ENCODE data around the gene GASK1A.

Gene GASK1A

GRCh38 chr3:43031889-43032545 lies 52.9 kb downstream of the GASK1A start:
- no peaks in the 10 kb centered on the region for H3K27me3 ChIP-seq (ENCODE audit: control insufficient read depth, insufficient read depth, low read length)
- H3K27ac ChIP-seq (ENCODE audit: low read depth, low read length): no peak overlapping the region
- no peaks in the 10 kb centered on the region for H3K36me3 ChIP-seq (ENCODE audit: control insufficient read depth, insufficient read depth, low read length)
- no peak overlapping the region for H3K9ac ChIP-seq (ENCODE audit: low read length)
- peaks cover 3% of the 10 kb centered on the region; the same call in 1 of the 2 replicates for H3K9me3 ChIP-seq (ENCODE audit: control insufficient read depth, insufficient read depth, low read depth, low read length)
- no peak overlapping the region for H3K4me3 ChIP-seq (ENCODE audit: low read depth, low read length)
- H3K4me1 ChIP-seq (ENCODE audit: control insufficient read depth, insufficient read depth, low read length): no peaks in the 10 kb centered on the region

GRCh38 chr3:43032646-43033628 lies 53.8 kb downstream of the GASK1A start:
- Histone ChIP-seq H3K9ac (ENCODE audit: low read length) (no peak overlapping the region), H3K4me3 (ENCODE audit: low read depth, low read length) (no peak overlapping the region), H3K9me3 (ENCODE audit: control insufficient read depth, insufficient read depth, low read depth, low read length) (peaks cover 2% of the 10 kb centered on the region; the same call in 1 of the 2 replicates), H3K4me1 (ENCODE audit: control insufficient read depth, insufficient read depth, low read length) (no peaks in the 10 kb centered on the region), H3K27ac (ENCODE audit: low read depth, low read length) (no peak overlapping the region), H3K27me3 (ENCODE audit: control insufficient read depth, insufficient read depth, low read length) (no peaks in the 10 kb centered on the region), H3K36me3 (ENCODE audit: control insufficient read depth, insufficient read depth, low read length) (no peaks in the 10 kb centered on the region)

GRCh38 chr3:43034200-43034599 lies 55.1 kb downstream of the GASK1A start:
- no peaks in the 10 kb centered on the region for H3K4me1 ChIP-seq (ENCODE audit: control insufficient read depth, insufficient read depth, low read length)
- no peak overlapping the region for H3K27ac ChIP-seq (ENCODE audit: low read depth, low read length)
- H3K36me3 ChIP-seq (ENCODE audit: control insufficient read depth, insufficient read depth, low read length): no peaks in the 10 kb centered on the region
- no peak overlapping the region for H3K9ac ChIP-seq (ENCODE audit: low read length)
- no peak overlapping the region for H3K4me3 ChIP-seq (ENCODE audit: low read depth, low read length)
- H3K27me3 ChIP-seq (ENCODE audit: control insufficient read depth, insufficient read depth, low read length): no peaks in the 10 kb centered on the region
- H3K9me3 ChIP-seq (ENCODE audit: control insufficient read depth, insufficient read depth, low read depth, low read length): no peaks in the 10 kb centered on the region; the same call in 1 of the 2 replicates

- no peak overlapping the region for H3K27ac ChIP-seq (ENCODE audit: low read depth, low read length)
- H3K9me3 ChIP-seq (ENCODE audit: control insufficient read depth, insufficient read depth, low read depth, low read length): no peaks in the 10 kb centered on the region
- no peak overlapping the region for H3K9ac ChIP-seq (ENCODE audit: low read length)
- no peak overlapping the region for H3K4me3 ChIP-seq (ENCODE audit: low read depth, low read length)
- no peaks in the 10 kb centered on the region for H3K4me1 ChIP-seq (ENCODE audit: control insufficient read depth, insufficient read depth, low read length)
- H3K27me3 ChIP-seq (ENCODE audit: control insufficient read depth, insufficient read depth, low read length): no peaks in the 10 kb centered on the region
- no peaks in the 10 kb centered on the region for H3K36me3 ChIP-seq (ENCODE audit: control insufficient read depth, insufficient read depth, low read length)
These were observed 55.8 kb downstream of the GASK1A start for GRCh38 chr3:43034911-43035310.

- H3K9ac ChIP-seq (ENCODE audit: low read length): no peak overlapping the region
- H3K36me3 ChIP-seq (ENCODE audit: control insufficient read depth, insufficient read depth, low read length): no peaks in the 10 kb centered on the region
These were observed 56.8 kb downstream of the GASK1A start for GRCh38 chr3:43035801-43036365.

GRCh38 chr3:43036621-43037423 lies 57.7 kb downstream of the GASK1A start:
- Histone ChIP-seq H3K27ac (ENCODE audit: low read depth, low read length) (no peak overlapping the region), H3K4me3 (ENCODE audit: low read depth, low read length) (no peak overlapping the region), H3K9me3 (ENCODE audit: control insufficient read depth, insufficient read depth, low read depth, low read length) (no peaks in the 10 kb centered on the region), H3K9ac (ENCODE audit: low read length) (no peak overlapping the region), H3K27me3 (ENCODE audit: control insufficient read depth, insufficient read depth, low read length) (no peaks in the 10 kb centered on the region), H3K36me3 (ENCODE audit: control insufficient read depth, insufficient read depth, low read length) (no peaks in the 10 kb centered on the region), H3K4me1 (ENCODE audit: control insufficient read depth, insufficient read depth, low read length) (no peaks in the 10 kb centered on the region)

More at GRCh38 chr3:43035801-43036365, 56.8 kb downstream of the GASK1A start:
- Histone ChIP-seq H3K9me3 (ENCODE audit: control insufficient read depth, insufficient read depth, low read depth, low read length) (no peaks in the 10 kb centered on the region), H3K4me3 (ENCODE audit: low read depth, low read length) (no peak overlapping the region), H3K27ac (ENCODE audit: low read depth, low read length) (no peak overlapping the region), H3K4me1 (ENCODE audit: control insufficient read depth, insufficient read depth, low read length) (no peaks in the 10 kb centered on the region), H3K27me3 (ENCODE audit: control insufficient read depth, insufficient read depth, low read length) (no peaks in the 10 kb centered on the region)

GRCh38 chr3:43038010-43038409 lies 58.9 kb downstream of the GASK1A start:
- no peak overlapping the region for H3K9ac ChIP-seq (ENCODE audit: low read length)
- H3K27me3 ChIP-seq (ENCODE audit: control insufficient read depth, insufficient read depth, low read length): no peaks in the 10 kb centered on the region
- H3K27ac ChIP-seq (ENCODE audit: low read depth, low read length): no peak overlapping the region
- peaks cover 4% of the 10 kb centered on the region; the same call in 1 of the 2 replicates for H3K9me3 ChIP-seq (ENCODE audit: control insufficient read depth, insufficient read depth, low read depth, low read length)
- H3K4me3 ChIP-seq (ENCODE audit: low read depth, low read length): no peak overlapping the region
- no peaks in the 10 kb centered on the region for H3K36me3 ChIP-seq (ENCODE audit: control insufficient read depth, insufficient read depth, low read length)
- no peaks in the 10 kb centered on the region for H3K4me1 ChIP-seq (ENCODE audit: control insufficient read depth, insufficient read depth, low read length)

- peaks cover 36% of the 10 kb centered on the region for H3K9me3 ChIP-seq (ENCODE audit: control insufficient read depth, insufficient read depth, low read depth, low read length)
- no peak overlapping the region for H3K27ac ChIP-seq (ENCODE audit: low read depth, low read length)
- no peaks in the 10 kb centered on the region for H3K27me3 ChIP-seq (ENCODE audit: control insufficient read depth, insufficient read depth, low read length)
- no peaks in the 10 kb centered on the region for H3K36me3 ChIP-seq (ENCODE audit: control insufficient read depth, insufficient read depth, low read length)
- H3K4me1 ChIP-seq (ENCODE audit: control insufficient read depth, insufficient read depth, low read length): no peaks in the 10 kb centered on the region
- H3K9ac ChIP-seq (ENCODE audit: low read length): no peak overlapping the region
- H3K4me3 ChIP-seq (ENCODE audit: low read depth, low read length): no peak overlapping the region
These were observed 62.4 kb downstream of the GASK1A start for GRCh38 chr3:43041517-43041916.

GRCh38 chr3:43043071-43043766 lies 64.1 kb downstream of the GASK1A start:
- H3K27ac ChIP-seq (ENCODE audit: low read depth, low read length): no peak overlapping the region
- H3K4me1 ChIP-seq (ENCODE audit: control insufficient read depth, insufficient read depth, low read length): no peaks in the 10 kb centered on the region
- peaks cover 53% of the 10 kb centered on the region for H3K9me3 ChIP-seq (ENCODE audit: control insufficient read depth, insufficient read depth, low read depth, low read length)

GRCh38 chr3:43043793-43044192 lies 64.7 kb downstream of the GASK1A start:
- H3K9ac ChIP-seq (ENCODE audit: low read length): no peak overlapping the region
- H3K4me3 ChIP-seq (ENCODE audit: low read depth, low read length): no peak overlapping the region
- H3K27ac ChIP-seq (ENCODE audit: low read depth, low read length): no peak overlapping the region
- H3K9me3 ChIP-seq (ENCODE audit: control insufficient read depth, insufficient read depth, low read depth, low read length): peaks cover 59% of the 10 kb centered on the region
- H3K36me3 ChIP-seq (ENCODE audit: control insufficient read depth, insufficient read depth, low read length): no peaks in the 10 kb centered on the region
- no peaks in the 10 kb centered on the region for H3K4me1 ChIP-seq (ENCODE audit: control insufficient read depth, insufficient read depth, low read length)
- no peaks in the 10 kb centered on the region for H3K27me3 ChIP-seq (ENCODE audit: control insufficient read depth, insufficient read depth, low read length)

More at GRCh38 chr3:43043071-43043766, 64.1 kb downstream of the GASK1A start:
- H3K9ac ChIP-seq (ENCODE audit: low read length): no peak overlapping the region
- H3K4me3 ChIP-seq (ENCODE audit: low read depth, low read length): no peak overlapping the region
- no peaks in the 10 kb centered on the region for H3K36me3 ChIP-seq (ENCODE audit: control insufficient read depth, insufficient read depth, low read length)
- no peaks in the 10 kb centered on the region for H3K27me3 ChIP-seq (ENCODE audit: control insufficient read depth, insufficient read depth, low read length)

All from HUES6 (cell line).